MG63 (cell line): ENCODE results near the gene HMX1. TPM values are rescaled to one million over a fixed set of nuclear protein-coding genes. Genes with fewer than 3 reads are reported as not detected.

Source experiments
- DNase-seq: peaks from one replicate; pipeline ENCODE4 v3.0.0-alpha.2; 2020
- H3K27me3 ChIP-seq: fragments of 250-450 bp; sonication (Bioruptor Pico); 2 replicates; pipeline ENCODE4 v1.5.1; 2020; ENCODE audit warnings: mild to moderate bottlenecking, moderate library complexity
- H3K36me3 ChIP-seq: fragments of 250-450 bp; sonication (Bioruptor Pico); 2 replicates; pipeline ENCODE4 v1.5.1; 2020; ENCODE audit warnings: mild to moderate bottlenecking, moderate library complexity
- H3K4me3 ChIP-seq: fragments of 250-450 bp; sonication (Bioruptor Pico); 2 replicates; pipeline ENCODE4 v1.5.1; 2020; ENCODE audit warnings: mild to moderate bottlenecking, moderate library complexity
- H3K9me3 ChIP-seq: fragments of 250-450 bp; sonication (Bioruptor Pico); 2 replicates; pipeline ENCODE4 v1.5.1; 2020; ENCODE audit warnings: mild to moderate bottlenecking, moderate library complexity
- total RNA-seq: library from RNA; depleted of rRNA; stranded (reverse); fragments of >200 nt; shearing (Covaris generic); gene quantifications from 2 replicates; pipeline ENCODE4 v1.2.3, GENCODE V29; 2014; ENCODE audit warnings: low replicate concordance; rRNA removed

The HMX1 gene
- 7.5 and 17.5 TPM in 2 replicates for total RNA-seq

DNA sequence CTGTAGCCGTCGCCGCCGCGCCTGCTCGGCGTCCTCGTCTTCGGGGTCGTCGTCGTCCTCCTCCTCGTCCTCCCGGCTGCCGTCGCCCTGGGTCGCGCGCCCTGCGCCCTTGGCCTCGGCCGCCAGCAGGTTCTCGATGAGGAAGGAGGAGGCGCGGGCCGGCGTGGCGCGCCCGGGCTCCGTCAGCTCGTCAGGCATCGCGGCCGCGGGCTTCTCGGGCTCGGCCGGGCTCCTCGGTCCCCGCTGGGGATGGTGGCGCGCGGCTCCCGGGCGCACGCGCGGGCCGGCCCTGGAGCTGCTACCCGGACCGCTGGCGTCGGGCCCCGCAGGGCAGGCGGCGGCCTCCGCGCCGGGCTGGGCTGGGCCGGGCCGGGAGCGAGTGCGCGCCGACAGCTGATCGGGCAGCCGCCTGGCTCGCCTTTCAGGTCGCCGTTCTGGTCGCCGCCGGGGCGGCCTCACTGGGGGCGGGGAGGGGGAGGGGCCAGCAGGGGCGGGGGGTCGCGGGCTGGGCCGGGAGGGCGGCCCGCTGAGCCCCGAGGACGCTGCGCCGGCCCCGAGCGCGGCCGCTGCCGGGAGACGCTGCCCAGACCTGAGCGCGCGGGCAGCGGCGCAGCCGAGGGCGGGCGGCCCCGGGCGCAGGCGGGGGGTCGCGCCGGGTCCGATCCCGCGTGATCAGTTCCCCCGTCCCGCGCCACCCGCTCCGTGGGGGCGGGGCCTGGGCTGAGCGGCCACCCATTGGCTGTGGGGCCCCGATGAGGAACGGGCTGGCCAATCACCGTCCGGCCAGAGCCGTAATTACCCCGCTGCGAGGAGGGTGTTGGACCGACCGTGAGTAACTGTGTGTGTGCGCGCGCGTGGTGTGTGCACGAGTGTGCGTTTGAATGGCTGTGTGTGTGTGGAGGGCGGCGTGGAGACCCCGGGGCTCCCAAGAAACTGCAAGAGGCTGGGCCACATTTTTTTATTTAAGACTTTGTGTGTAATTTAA, at the start of gene HMX1:
TSS of gene HMX1 (minus strand) at position 423 of the 985 bp plus-strand sequence. CDS start at position 198, 225 bp downstream.
- Histone ChIP-seq H3K9me3 (no peaks in the 10 kb centered on the region), H3K4me3 (peak within 1 kb of the TSS; percentile 64), H3K27me3 (no peaks in the 10 kb centered on the region), H3K36me3 (no peaks in the 10 kb centered on the region)
- DNase-seq: peak; percentile 89

DNA sequence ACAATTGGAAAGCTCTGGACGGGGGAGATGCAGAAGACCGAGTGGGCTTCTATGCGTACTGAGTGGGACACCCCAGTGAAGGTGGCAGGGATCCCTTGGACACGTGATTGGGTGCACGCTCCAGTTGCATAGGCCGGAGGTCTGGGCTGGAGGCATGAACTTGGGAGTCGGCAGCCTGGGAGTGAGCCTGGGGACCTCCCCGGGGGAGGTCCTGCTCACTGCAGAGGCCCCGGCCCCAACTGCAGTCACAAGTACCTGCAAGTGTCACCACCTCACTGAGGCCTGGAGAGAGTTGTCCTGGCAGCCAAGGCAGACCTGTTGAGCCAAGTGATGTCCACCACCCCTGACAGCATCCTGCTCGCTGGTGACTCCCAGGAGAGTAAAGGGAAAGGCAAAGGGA, 49.3 kb upstream of the HMX1 start:
- no peak overlapping the region for H3K4me3 ChIP-seq
- no peak for DNase-seq

DNA sequence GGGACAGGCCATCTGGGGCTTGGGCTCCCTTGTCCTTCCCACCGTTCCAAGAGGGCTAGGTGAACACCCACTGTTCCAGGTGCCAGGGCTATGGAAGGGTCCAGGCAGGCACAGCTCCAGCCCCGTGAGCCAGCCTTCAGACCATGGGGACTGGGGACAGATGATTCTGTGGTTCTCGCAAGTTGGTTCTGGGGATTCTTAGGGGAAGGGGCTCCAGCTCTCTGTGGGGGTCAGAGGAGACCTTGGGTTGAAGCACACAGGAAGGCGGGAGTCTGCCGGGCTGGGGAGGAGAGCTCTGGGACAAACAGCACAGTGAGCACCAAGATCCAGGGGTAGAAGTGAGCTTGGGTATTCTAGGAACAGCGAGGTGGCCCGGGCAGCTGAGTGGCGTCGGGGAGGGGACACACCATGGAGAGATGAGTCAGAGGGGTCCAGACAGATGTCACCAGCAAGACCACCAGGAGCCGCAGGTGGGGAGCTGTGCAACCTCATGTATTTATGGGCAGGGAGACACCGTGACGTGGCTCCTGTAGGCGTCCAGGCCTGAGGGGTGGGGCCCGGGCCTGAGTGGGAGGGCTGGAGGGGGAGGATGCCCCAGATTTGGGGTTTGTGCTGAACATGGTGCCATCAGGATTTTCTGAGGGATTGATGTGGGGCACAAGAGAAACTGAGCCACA, 48.8 kb upstream of the HMX1 start:
- no peak for DNase-seq
- no peak overlapping the region for H3K4me3 ChIP-seq
- H3K27me3 ChIP-seq: no peaks in the 10 kb centered on the region
- no peaks in the 10 kb centered on the region for H3K9me3 ChIP-seq
- no peaks in the 10 kb centered on the region for H3K36me3 ChIP-seq

More for the DNA sequence above, 49.3 kb upstream of the HMX1 start:
- H3K9me3 ChIP-seq: no peaks in the 10 kb centered on the region
- H3K27me3 ChIP-seq: no peaks in the 10 kb centered on the region
- no peaks in the 10 kb centered on the region for H3K36me3 ChIP-seq

DNA sequence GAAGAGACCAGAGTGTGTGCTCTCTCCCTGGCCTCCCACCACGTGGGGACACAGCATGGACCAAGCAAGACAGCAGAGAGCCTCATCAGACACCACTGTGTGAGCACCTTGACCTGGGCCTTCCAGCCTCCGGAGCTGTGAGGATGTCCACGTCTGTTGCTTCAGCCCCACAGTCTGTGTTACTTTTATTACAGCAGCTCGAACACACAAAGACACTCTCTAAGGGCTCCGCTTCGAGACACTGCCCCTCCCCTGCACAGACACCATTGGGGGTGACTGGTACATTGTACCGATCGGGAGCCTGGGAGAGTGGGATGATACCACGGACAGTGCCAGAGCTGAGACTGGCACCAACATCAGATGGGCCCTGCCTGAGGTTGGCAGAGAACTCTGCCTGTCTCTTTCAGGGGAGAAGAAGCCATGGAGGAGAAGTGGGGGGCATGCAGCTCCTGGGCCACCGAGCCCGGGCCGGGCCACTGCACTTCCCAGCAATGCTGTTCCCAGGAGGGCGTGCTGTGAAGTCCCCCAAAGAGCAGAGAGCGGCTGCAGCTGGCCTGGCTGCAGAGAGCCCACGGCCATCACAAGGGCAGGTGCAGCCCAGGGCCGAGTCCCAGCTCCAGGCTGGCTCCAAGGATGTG, 48.1 kb upstream of the HMX1 start:
- H3K9me3 ChIP-seq: no peaks in the 10 kb centered on the region
- no peak overlapping the region for H3K4me3 ChIP-seq
- H3K36me3 ChIP-seq: no peaks in the 10 kb centered on the region
- no peaks in the 10 kb centered on the region for H3K27me3 ChIP-seq
- no peak for DNase-seq

DNA sequence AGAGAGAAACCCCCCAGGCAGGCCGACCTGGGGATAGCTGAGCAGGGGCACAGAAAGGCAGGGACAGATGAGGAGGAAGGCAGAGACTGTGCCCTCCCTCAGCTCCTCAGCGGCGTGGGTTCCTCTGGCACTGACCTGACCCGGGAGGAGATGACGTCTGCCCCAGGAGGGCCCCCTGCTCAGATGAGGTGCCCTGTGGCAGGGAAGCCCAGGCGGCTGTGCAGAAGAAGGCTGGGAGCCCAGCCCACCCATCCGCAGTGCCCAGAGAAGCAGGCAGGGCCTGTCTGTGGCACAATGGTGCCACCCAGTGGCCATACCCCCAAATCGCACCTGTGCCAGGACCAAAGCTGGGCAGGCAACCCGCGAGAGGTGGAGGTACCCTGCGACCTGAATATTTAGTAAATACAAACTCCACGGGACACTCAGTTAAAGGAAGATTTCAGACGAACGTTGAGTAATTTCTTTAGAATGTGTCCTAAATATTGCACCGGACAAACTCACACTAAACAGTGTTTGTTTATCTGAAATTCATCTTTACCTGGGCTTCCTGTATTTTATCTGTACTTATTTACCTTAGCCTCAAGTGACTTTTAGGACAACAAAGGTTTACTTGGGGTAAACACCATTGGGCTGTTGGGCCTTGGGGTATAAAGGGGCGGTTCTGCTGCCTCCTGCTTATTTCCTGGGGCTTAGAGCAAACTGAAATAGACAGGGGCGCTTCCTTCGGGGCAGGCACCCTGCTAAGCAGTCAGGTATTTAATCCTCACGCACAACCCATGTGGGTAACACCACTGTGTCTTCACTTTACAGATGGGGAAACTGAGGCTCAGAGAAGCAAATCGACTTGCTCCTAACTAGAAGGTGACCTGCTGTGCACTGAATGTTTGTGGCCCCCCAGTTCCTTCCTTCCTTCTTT, 46.5 kb upstream of the HMX1 start:
- peak; percentile 51 for DNase-seq
- no peaks in the 10 kb centered on the region for H3K9me3 ChIP-seq
- H3K4me3 ChIP-seq: no peak overlapping the region
- H3K27me3 ChIP-seq: no peaks in the 10 kb centered on the region
- no peaks in the 10 kb centered on the region for H3K36me3 ChIP-seq

DNA sequence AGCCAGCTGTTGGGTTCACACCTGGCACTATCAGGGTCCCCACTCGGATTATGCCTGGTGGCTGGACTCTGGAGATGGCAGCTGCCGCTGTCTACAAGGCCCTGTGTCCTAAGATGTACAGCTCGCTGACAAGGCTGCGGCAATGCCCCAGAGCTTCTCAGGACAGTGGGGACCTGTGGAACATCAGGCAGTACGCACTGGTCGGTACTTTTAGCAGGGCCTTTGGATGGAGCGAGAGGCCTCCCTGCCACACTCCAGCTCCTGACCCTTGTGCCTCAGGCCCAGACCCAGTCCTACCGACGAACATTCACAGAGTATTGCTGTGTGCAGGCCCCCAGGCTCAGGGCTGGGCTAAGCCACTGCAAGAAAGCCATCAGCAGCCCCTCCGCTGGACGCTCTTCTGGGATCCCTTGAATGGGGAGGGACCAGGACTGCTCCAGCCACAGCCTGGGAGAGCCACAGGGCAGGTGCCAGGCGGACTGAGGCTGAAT, 45.7 kb upstream of the HMX1 start:
- Histone ChIP-seq H3K27me3 (no peaks in the 10 kb centered on the region), H3K4me3 (no peak overlapping the region), H3K9me3 (no peaks in the 10 kb centered on the region), H3K36me3 (no peaks in the 10 kb centered on the region)
- no peak for DNase-seq

DNA sequence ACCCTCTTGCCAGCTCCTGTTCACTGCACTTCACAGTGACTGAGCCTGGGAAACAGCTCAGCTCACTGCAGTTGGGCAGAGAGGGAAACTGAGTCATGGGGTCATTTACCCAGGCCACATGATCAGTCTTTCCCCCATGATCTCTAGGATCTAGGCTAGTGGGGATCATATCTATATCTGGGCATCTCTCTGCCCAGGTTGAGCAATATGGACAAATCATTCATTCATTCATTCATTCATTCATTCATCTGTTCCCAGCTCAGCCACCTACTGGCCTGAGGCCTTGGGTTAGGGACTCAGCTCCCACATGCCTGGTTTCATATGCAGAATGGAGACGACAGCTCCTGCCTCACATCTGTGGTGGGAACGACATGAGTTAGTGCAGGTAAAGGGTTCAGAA, 45.3 kb upstream of the HMX1 start:
- Histone ChIP-seq H3K27me3 (no peaks in the 10 kb centered on the region), H3K9me3 (no peaks in the 10 kb centered on the region), H3K4me3 (no peak overlapping the region), H3K36me3 (no peaks in the 10 kb centered on the region)
- no peak for DNase-seq

DNA sequence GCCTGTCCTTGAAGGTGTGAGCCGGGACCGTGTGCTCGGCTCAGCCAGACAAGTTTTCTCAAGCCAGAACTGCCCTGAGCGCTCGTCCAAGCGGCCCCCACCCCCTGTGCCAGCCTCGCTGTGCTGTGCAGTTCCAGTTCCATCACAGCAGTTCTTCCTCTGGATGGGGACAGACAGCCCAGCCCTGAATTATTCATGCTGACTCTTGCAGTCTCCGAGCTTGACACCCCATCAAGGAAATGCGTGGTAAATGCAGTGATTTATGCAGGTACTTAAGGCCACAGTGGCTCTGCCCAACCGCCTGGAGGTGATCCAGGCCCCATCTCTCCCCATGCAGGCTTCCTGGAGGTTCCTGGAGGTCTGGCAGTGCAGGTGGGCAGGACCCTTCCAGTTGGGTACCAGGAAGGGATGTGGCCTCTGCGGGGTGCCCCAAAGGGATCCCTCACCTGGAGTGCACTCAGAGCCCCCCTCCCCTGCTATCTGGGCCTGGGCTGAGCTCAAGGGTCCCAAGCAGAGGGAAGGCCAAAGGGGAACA, 44.8 kb upstream of the HMX1 start:
- H3K4me3 ChIP-seq: no peak overlapping the region
- no peak for DNase-seq
- no peaks in the 10 kb centered on the region for H3K36me3 ChIP-seq
- no peaks in the 10 kb centered on the region for H3K27me3 ChIP-seq
- H3K9me3 ChIP-seq: no peaks in the 10 kb centered on the region

DNA sequence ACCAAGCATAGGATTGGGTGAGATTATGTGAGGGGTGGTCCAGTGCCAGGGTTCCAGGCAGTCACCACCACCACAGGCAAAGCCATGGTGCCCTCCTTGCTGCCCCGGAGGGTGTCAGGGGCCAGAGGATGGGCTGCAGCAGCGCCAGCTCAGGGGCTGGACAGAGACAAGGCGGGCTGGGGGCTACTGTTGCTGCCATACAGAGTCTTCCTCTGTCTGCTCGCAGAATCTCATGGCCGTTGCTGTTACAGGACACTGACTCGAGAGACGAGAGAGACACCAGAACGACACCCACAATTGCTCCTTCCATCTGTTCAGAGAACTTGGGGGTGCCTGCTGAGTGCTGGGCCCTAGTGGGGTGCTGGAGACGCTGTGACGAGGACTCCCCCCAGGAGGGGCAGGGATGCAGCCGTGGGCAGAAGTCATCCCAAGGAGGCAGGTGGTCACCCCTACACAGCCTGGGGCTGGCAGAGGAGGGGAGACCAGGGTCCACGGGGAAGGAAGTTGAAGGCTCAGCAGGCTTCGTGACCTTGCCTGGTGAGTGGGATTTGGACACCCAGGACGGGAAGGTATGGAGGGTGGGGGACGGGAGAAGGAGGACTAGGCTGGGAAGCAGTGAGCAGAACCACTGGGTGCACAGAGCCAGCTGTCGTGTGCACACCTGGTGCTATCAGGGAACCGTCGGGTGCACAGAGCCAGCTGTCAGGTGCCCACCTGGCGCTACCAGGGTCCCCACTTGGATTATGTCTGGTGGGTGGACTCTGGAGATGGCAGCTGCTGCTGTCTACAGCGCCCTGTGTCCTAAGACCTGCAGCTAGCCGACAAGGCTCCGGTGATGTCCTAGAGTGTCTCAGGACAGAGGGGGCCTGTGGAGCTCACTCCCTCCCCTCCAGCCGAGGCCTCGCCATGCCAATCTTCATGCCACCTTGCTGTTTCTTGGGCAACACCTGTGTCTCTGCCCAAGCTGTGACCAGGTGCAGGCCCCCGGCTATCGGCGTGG, 43.9 kb upstream of the HMX1 start:
- no peak for DNase-seq
- H3K36me3 ChIP-seq: no peaks in the 10 kb centered on the region
- no peaks in the 10 kb centered on the region for H3K9me3 ChIP-seq
- no peaks in the 10 kb centered on the region for H3K27me3 ChIP-seq
- no peak overlapping the region for H3K4me3 ChIP-seq

DNA sequence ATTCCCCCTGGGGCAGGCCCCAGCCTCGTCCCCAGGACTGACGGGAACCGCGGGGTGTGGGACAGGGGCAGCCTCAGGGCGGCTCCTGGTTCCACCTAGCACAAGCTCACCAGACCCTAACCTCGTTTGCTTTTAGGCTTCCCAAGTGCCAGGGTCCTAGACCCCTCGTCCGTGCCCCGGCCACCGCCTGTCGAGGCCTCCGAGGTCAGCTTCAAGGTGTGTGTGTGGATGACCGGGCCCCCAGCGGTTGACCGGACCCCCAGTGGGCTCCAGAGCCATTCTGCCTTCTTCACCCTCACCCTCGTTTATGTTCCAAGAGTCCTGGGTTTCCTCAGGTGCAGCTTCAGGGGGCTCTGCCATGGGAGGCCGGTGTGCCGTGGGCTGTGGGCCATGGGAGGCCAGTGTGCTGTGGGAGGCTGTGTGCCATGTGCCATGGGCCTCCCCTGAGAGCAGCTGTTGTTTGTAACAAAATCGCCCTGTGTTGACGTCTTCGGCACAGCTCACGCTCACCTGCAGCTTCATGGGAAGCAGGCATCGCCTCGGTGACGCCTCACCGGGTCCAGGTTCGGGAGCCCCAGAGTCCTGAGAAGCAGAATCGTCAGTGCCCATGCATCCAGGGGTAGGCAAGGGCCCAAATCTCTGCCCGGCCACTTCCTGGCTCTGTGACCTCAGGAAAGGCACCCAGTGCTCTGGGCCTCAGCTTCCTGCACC, 43.0 kb upstream of the HMX1 start:
- no peak overlapping the region for H3K4me3 ChIP-seq
- H3K36me3 ChIP-seq: no peaks in the 10 kb centered on the region
- DNase-seq: no peak
- no peaks in the 10 kb centered on the region for H3K9me3 ChIP-seq
- H3K27me3 ChIP-seq: no peaks in the 10 kb centered on the region

DNA sequence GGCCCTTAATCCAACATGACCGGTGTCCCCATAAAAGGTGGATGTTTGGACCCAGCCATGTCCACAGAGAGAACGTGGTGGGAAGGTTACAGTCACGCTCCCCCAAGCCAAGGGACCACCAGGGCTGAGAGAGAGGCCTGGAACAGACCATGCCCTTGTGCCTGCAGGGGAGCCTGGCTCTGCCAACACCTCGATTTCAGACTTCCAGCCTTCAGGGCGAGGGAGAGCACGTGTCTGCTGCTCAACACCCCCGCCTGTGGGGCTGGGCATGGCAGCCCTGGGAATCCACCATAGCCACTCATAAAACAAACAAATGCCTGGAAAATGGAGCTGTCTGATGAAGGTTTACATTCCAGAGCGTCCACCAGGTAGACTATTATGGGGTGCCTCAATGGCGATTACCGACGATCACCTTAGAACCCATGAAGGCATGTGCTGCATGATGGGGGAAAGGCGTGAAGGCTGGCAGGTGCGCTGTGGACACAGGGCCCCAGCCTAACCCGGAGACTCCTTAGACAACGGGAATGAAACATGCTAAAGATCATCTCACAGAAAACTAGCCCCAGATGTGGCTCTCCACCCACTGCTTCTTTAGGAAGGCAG, 42.3 kb upstream of the HMX1 start:
- H3K36me3 ChIP-seq: no peaks in the 10 kb centered on the region
- H3K9me3 ChIP-seq: no peaks in the 10 kb centered on the region
- H3K4me3 ChIP-seq: no peak overlapping the region
- DNase-seq: no peak
- H3K27me3 ChIP-seq: no peaks in the 10 kb centered on the region

DNA sequence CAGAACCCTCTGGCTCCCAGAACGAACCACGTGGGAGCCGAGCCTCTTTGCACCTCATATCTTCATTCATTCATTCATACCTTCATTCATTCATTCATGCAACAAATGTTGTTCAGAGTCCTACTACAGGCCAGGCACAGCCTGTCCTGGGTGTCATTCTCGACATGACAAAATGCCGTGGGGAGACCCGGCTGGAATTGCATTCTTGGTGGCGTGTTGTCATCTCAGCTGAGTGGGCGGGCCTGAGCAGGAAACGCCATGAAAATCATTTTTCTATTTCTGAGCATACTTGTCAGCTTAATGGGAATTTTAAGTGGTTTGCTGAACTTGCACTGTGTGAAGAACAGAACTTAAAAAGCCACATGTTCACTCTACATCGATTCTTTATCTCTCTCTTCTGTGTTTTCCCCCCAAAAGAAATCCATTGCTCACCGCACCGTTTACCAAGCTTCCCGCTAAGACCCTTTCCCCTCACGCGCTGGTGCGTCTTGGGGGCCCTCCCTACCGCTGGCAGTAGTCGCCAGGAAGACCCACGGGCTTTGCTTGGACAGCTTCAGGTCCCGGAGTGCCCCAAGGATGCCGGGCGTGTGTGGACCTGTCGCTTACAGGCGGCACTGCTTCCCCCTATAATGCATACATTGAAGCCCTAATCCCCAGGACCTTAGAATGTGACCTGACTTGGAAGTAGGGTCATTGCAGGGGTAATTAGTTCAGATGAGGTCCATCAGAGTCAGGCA, 41.6 kb upstream of the HMX1 start:
- Histone ChIP-seq H3K36me3 (no peaks in the 10 kb centered on the region), H3K27me3 (no peaks in the 10 kb centered on the region), H3K9me3 (no peaks in the 10 kb centered on the region), H3K4me3 (no peak overlapping the region)
- DNase-seq: no peak

DNA sequence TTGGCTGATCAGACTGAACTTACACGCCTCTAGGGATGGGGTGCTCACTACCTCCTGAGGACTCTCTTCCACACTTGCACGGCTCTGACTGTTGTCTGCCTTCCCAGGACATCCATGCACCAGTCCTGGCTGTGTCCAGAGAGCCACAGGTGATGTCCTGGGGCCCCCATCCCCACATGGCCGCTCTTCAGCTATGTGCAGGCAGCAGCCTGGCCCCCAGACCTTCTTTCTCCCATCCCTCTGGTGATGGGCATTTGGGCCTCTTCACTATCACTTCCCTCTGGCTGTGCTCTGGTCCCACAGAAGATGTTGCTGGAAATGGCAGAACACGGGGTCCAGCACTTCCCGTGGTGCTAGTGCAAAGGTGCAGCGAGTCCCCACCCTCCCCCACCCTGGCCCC, 40.9 kb upstream of the HMX1 start:
- Histone ChIP-seq H3K36me3 (no peaks in the 10 kb centered on the region), H3K4me3 (no peak overlapping the region), H3K27me3 (no peaks in the 10 kb centered on the region), H3K9me3 (no peaks in the 10 kb centered on the region)
- no peak for DNase-seq
